ENCODE results near the gene CLIP4.
"Not testable (repeated sequence)": the region's sequence is repeated elsewhere in the genome, so short reads cannot be mapped to it uniquely, and the experiment has no call there.

CLIP4 gene

GRCh38 chr2:29104688-29105087 is 10.5 kb upstream of the CLIP4 start:
- no peak for DNase-seq (ENCODE audit: low spot score)

GRCh38 chr2:29105375-29105774 is 9.8 kb upstream of the CLIP4 start:
- DNase-seq (ENCODE audit: low spot score), result no peak

- no peak for DNase-seq (ENCODE audit: low spot score)
Measured at GRCh38 chr2:29106256-29106655, 9.0 kb upstream of the CLIP4 start.

GRCh38 chr2:29106980-29107388 is 8.2 kb upstream of the CLIP4 start:
- no peak for DNase-seq (ENCODE audit: low spot score)

- not testable (repeated sequence) for DNase-seq (ENCODE audit: low spot score)
Measured at GRCh38 chr2:29107547-29107946, 7.7 kb upstream of the CLIP4 start.

GRCh38 chr2:29108225-29108624 is 7.0 kb upstream of the CLIP4 start:
- DNase-seq (ENCODE audit: low spot score), result peak; percentile 70

- DNase-seq (ENCODE audit: low spot score), result no peak
Measured at GRCh38 chr2:29109246-29109645, 6.0 kb upstream of the CLIP4 start.

- no peak for DNase-seq (ENCODE audit: low spot score)
Measured at GRCh38 chr2:29110916-29111535, 4.2 kb upstream of the CLIP4 start.

GRCh38 chr2:29112379-29112778 is 2.8 kb upstream of the CLIP4 start:
- DNase-seq (ENCODE audit: low spot score), result no peak

GRCh38 chr2:29113027-29113686 is 2.1 kb upstream of the CLIP4 start:
- DNase-seq (ENCODE audit: low spot score), result peak; percentile 16

GRCh38 chr2:29113891-29114321 is 1.3 kb upstream of the CLIP4 start:
- DNase-seq (ENCODE audit: low spot score), result peak; percentile 65

GRCh38 chr2:29114586-29114945 is 649 bp upstream of the CLIP4 start:
- DNase-seq (ENCODE audit: low spot score), result no peak

GRCh38 chr2:29115797-29116781 is 874 bp downstream of the CLIP4 start:
- DNase-seq (ENCODE audit: low spot score), result peak; percentile 57

- DNase-seq (ENCODE audit: low spot score), result peak; percentile 26
Measured at GRCh38 chr2:29117636-29118303, 2.6 kb downstream of the CLIP4 start.

GRCh38 chr2:29119211-29119610 is 4.0 kb downstream of the CLIP4 start:
- no peak for DNase-seq (ENCODE audit: low spot score)

- no peak for DNase-seq (ENCODE audit: low spot score)
Measured at GRCh38 chr2:29120846-29121245, 5.6 kb downstream of the CLIP4 start.

GRCh38 chr2:29123617-29124349 is 8.6 kb downstream of the CLIP4 start:
- DNase-seq (ENCODE audit: low spot score), result peak; percentile 35

GRCh38 chr2:29124504-29124903 is 9.3 kb downstream of the CLIP4 start:
- no peak for DNase-seq (ENCODE audit: low spot score)

- no peak for DNase-seq (ENCODE audit: low spot score)
Measured at GRCh38 chr2:29129586-29130281, 14.5 kb downstream of the CLIP4 start.

GRCh38 chr2:29130295-29130694 is 15.1 kb downstream of the CLIP4 start:
- DNase-seq (ENCODE audit: low spot score), result no peak

GRCh38 chr2:29134933-29135332 is 19.7 kb downstream of the CLIP4 start:
- DNase-seq (ENCODE audit: low spot score), result no peak
